Esophagus muscularis mucosa (tissue), 4 donors: ENCODE data around the gene VCX2. TPM values are rescaled to one million over a fixed set of nuclear protein-coding genes. Genes with fewer than 3 reads are reported as not detected.

Source experiments
- DNase-seq: peaks from one replicate; pipeline ENCODE4 v3.0.0-alpha.2; 2017; ENCODE audit errors: extremely low spot score
- H3K27ac ChIP-seq, 4 donors: fragments of 200-600 bp; sonication (generic); replicated peaks in 1 of 4; 1 replicate in 3 of 4; 2 replicates in 1 of 4; pipeline ENCODE4 v1.5.1; 2016 to 2019; ENCODE audit warnings: mild to moderate bottlenecking in 1 of 4
- H3K27me3 ChIP-seq, 4 donors: fragments of 200-600 bp; sonication (generic); one replicate each; pipeline versions ENCODE4 v1.5.1 to v1.6.0; 2016 to 2019
- H3K36me3 ChIP-seq, 4 donors: fragments of 200-600 bp; sonication (generic); one replicate each; pipeline ENCODE4 v1.5.1; 2016 to 2019
- H3K4me1 ChIP-seq, 4 donors: fragments of 200-600 bp; sonication (generic); one replicate each; pipeline ENCODE4 v1.5.1; 2016 to 2019
- H3K4me3 ChIP-seq, 4 donors: fragments of 200-600 bp; sonication (generic); 1 replicate in 2 of 4; 2 replicates in 2 of 4; pipeline ENCODE4 v1.5.1; 2016 to 2019; ENCODE audit warnings: mild to moderate bottlenecking in 4 of 4, moderate library complexity in 1 of 4
- H3K9me3 ChIP-seq, 4 donors: fragments of 200-600 bp; sonication (generic); 1 replicate in 3 of 4; 2 replicates in 1 of 4; pipeline ENCODE4 v1.5.1; 2016 to 2019
- EP300 ChIP-seq: sonication (generic); formaldehyde crosslinking; IDR thresholded peaks from one replicate; pipeline ENCODE4 v1.6.1; 2017; ENCODE audit warnings: antibody characterized with exemption
- POLR2A ChIP-seq: fragments of 450-650 bp; IDR thresholded peaks from one replicate; pipeline ENCODE4 v1.6.1; 2017; ENCODE audit warnings: antibody characterized with exemption, moderate library complexity, mild to moderate bottlenecking, low read depth
- POLR2AphosphoS5 ChIP-seq, 2 donors: sonication (generic); formaldehyde crosslinking; IDR thresholded peaks; one replicate each; pipeline ENCODE4 v1.6.1; 2017; ENCODE audit warnings: antibody characterized with exemption in 2 of 2
- WGBS: methylation state at CpG from one replicate; pipeline ENCODE4 v1.1.5; 2018; 5-methylcytosine and 5-hydroxymethylcytosine counted together
- intact Hi-C: fragments of 100-400 bp; cut with DNase I; formaldehyde crosslinking; loops from one replicate; pipeline ENCODE4 v1.15.1; 2023
- total RNA-seq, 4 donors: library from RNA; depleted of rRNA; stranded (reverse); fragments of >200 nt; gene quantifications; one replicate each; pipeline versions ENCODE4 v1.1.0 to v1.2.1, GENCODE V29; 2016
- TF ChIP-seq, protein P1 (sequence below), 3 experiments: fragments of 200-600 bp in 2 of 3; fragments of 450-650 bp in 1 of 3; sonication (generic) in 2 of 3; IDR thresholded peaks; one replicate each; pipeline ENCODE4 v1.5.1; 2017 to 2019; ENCODE audit warnings: antibody characterized with exemption in 3 of 3, mild to moderate bottlenecking in 2 of 3, moderate library complexity in 1 of 3

The VCX2 gene
- total RNA-seq, 4 donors from 2014 or later = not detected

DNA sequence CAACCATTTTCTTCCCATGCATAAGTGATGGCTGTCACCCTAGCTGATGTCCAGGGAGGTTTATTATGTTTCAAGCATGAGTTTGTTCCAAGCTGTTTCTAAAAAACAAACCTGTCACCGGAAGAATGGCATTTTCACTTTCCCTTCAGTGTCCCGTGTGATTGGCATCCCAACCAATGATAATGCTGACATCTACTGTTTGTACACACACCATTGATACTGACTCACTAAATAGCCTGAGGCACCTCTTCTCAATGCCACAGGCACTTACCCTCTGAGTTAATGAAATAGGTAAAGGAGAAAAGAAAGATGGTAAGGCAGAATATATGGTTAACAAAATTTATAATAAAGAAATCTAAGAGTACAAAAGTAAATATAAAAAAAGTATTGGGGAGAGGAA, 23.1 kb upstream of the VCX2 start:
- no peaks in the 10 kb centered on the region for H3K4me1 ChIP-seq
- TF ChIP-seq, protein P1, sequence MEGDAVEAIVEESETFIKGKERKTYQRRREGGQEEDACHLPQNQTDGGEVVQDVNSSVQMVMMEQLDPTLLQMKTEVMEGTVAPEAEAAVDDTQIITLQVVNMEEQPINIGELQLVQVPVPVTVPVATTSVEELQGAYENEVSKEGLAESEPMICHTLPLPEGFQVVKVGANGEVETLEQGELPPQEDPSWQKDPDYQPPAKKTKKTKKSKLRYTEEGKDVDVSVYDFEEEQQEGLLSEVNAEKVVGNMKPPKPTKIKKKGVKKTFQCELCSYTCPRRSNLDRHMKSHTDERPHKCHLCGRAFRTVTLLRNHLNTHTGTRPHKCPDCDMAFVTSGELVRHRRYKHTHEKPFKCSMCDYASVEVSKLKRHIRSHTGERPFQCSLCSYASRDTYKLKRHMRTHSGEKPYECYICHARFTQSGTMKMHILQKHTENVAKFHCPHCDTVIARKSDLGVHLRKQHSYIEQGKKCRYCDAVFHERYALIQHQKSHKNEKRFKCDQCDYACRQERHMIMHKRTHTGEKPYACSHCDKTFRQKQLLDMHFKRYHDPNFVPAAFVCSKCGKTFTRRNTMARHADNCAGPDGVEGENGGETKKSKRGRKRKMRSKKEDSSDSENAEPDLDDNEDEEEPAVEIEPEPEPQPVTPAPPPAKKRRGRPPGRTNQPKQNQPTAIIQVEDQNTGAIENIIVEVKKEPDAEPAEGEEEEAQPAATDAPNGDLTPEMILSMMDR (IDR thresholded peaks at IDR 0.05) = no peak
- TF ChIP-seq EP300 (no peak), POLR2AphosphoS5 (IDR thresholded peaks at IDR 0.05) (no peak), POLR2A (no peak)
- no peaks in the 10 kb centered on the region for H3K9me3 ChIP-seq
- DNase-seq = no peak
- H3K4me3 ChIP-seq = no peak overlapping the region
- no peak overlapping the region for H3K27ac ChIP-seq
- H3K36me3 ChIP-seq = no peaks in the 10 kb centered on the region
- 91% methylated on average over 2 of the region's 2 CpGs for WGBS
- H3K27me3 ChIP-seq = no peaks in the 10 kb centered on the region
- intact Hi-C loops = no loop called here

DNA sequence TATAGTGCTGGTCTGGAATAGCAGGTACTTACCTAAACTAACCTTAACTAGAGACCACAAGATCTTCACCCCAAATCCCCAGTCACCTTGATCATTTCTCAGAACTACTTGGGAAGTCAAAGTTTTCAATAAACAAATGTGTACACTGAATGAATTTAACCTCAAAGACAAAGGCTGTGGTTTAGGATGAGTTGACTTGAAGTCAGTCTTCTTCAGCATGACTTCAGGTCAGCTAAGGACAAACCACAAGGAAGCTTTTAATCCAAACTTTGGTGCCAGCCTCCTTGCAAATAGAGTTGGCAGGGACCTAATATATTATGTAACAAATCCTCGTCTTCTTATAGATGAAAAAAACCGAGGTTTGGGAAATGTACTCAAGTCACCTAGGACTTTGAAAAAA, 21.2 kb upstream of the VCX2 start:
- DNase-seq = no peak
- intact Hi-C loops = no loop called here
- no peak overlapping the region for H3K27ac ChIP-seq
- H3K9me3 ChIP-seq = no peaks in the 10 kb centered on the region
- no peaks in the 10 kb centered on the region for H3K36me3 ChIP-seq
- H3K4me3 ChIP-seq = no peak overlapping the region
- TF ChIP-seq, protein P1 (IDR thresholded peaks at IDR 0.05) = no peak
- TF ChIP-seq POLR2A (no peak), POLR2AphosphoS5 (IDR thresholded peaks at IDR 0.05) (no peak), EP300 (no peak)
- H3K4me1 ChIP-seq = no peaks in the 10 kb centered on the region
- no peaks in the 10 kb centered on the region for H3K27me3 ChIP-seq
- 73% methylated on average over 2 of the region's 2 CpGs for WGBS

DNA sequence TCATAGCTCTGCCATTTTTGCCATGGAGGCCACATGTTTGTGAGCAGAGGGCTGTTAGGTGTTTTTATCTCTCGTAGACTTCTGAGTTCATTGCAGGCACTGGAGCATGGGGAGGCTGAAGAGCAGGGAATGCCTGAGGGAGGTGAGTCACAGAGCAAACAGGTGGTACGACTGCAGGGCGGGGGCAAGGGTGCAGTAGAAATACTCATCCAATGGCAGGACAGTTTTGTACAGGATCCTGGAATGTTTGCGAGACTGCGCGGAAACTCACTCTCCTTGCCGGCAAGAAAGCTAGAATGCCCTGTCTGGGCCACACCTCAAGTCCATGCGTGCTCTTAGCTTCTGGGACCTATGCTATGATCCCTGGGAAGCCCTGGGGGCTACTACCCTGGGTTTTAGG, 20.0 kb upstream of the VCX2 start:
- no peak overlapping the region for H3K27ac ChIP-seq
- H3K36me3 ChIP-seq = no peaks in the 10 kb centered on the region
- WGBS = 90% methylated on average over 8 of the region's 8 CpGs

DNA sequence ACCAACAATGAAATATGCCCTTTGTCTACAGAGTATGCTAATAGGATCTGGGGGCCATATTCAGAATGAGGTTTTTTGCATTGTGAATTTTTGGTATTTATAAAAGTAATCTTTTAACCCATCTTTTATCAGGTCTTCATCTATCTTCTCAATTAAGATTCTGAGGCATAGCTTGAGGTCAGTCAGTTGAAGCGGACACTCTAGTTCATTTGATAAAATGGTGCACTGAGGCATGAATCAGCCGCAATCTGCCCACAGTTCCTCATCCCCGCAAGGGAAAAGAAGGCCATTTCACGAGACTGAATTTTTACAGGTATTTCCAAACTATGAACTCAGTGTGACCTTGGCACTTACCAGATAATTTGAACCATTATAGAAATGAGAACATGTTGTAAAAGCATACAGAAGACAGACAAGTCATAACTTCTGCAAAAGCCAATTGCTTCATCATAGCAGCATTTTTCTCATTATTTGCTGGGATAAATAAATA, 19.3 kb upstream of the VCX2 start:
- no peaks in the 10 kb centered on the region for H3K4me1 ChIP-seq
- WGBS = 90% methylated on average over 4 of the region's 4 CpGs
- no peak for DNase-seq
- no peak overlapping the region for H3K27ac ChIP-seq
- TF ChIP-seq EP300 = no peak
- TF ChIP-seq POLR2AphosphoS5 (IDR thresholded peaks at IDR 0.05) = no peak
- no peak for TF ChIP-seq POLR2A
- TF ChIP-seq, protein P1 (IDR thresholded peaks at IDR 0.05) = no peak
- intact Hi-C loops = no loop called here
- no peaks in the 10 kb centered on the region for H3K9me3 ChIP-seq
- no peaks in the 10 kb centered on the region for H3K36me3 ChIP-seq
- H3K4me3 ChIP-seq = no peak overlapping the region
- no peaks in the 10 kb centered on the region for H3K27me3 ChIP-seq

More for the DNA sequence above, 20.0 kb upstream of the VCX2 start:
- no peaks in the 10 kb centered on the region for H3K9me3 ChIP-seq
- TF ChIP-seq EP300 (no peak), POLR2A (no peak), POLR2AphosphoS5 (IDR thresholded peaks at IDR 0.05) (no peak)
- TF ChIP-seq, protein P1 (IDR thresholded peaks at IDR 0.05) = no peak
- intact Hi-C loops = no loop called here
- no peaks in the 10 kb centered on the region for H3K4me1 ChIP-seq
- no peak overlapping the region for H3K4me3 ChIP-seq
- no peaks in the 10 kb centered on the region for H3K27me3 ChIP-seq
- no peak for DNase-seq
